ENCODE results near the gene RBM25.

DNA sequence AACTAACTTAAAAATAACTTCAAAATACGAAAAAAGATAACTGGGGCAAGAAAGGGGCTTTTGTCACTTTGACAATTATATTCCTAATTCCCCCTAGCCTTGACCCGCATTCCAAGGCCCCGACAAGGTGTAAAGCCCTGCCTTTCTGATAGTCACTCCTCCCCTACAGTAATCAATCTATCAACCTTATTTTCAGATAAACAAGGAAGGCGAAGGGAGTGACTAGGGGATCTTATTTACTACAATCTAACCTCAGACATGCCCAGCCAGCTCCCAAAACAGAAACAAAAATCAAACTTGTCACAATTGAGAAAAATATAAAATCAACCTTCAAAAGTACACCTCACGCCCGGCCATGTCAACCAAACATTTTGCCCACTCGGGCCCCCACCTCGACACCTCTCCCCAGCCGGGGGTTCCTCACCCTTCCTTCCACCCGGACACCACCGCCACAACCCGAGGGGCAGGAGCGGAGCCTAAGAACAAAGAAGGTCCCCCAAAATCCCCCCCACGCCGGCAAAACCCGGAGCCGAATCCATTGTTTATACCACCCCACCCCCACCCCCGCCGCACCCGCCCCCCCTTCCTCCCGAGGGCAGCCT is 32.0 kb upstream of the RBM25 start:
- TF ChIP-seq EZH2 (IDR thresholded peaks at IDR 0.05; ENCODE audit: insufficient read depth, poor library complexity, severe bottlenecking) (no peak), EZH2phosphoT487 (IDR thresholded peaks at IDR 0.05; ENCODE audit: insufficient read depth, low read depth) (no peak)

All from GM23248 (cell line).